CD14-positive monocyte (primary cell): ENCODE results near the gene TPRG1L. TPM values are rescaled to one million over a fixed set of nuclear protein-coding genes. Genes with fewer than 3 reads are reported as not detected.
A peak's percentile ranks its signal among the peaks of the same experiment; 100 is the strongest.
"Not testable (repeated sequence)": the region's sequence is repeated elsewhere in the genome, so short reads cannot be mapped to it uniquely, and the experiment has no call there.

Source experiments
- DNase-seq, 3 donors: peaks; one replicate each; pipeline ENCODE4 v3.0.0-alpha.2; 2011 to 2022
- H2AFZ ChIP-seq: 2 replicates; pipeline ENCODE4 v1.6.0; 2012; ENCODE audit warnings: mild to moderate bottlenecking, low read depth, low read length, inconsistent platforms; ENCODE audit not compliant: insufficient read depth, poor library complexity, severe bottlenecking
- H3K27ac ChIP-seq, 2 donors: 1 replicate in 1 of 2; 2 replicates in 1 of 2; pipeline ENCODE4 v1.5.1; 2012 to 2013; ENCODE audit warnings: low read length in 2 of 2, control low read depth in 1 of 2, inconsistent platforms in 1 of 2, low read depth in 1 of 2, mild to moderate bottlenecking in 1 of 2
- H3K27me3 ChIP-seq, 2 donors: one replicate each; pipeline versions ENCODE4 v1.6.0 to v1.6.1; 2011 to 2013; ENCODE audit warnings: low read length in 2 of 2; ENCODE audit not compliant: control insufficient read depth in 2 of 2, insufficient read depth in 2 of 2
- H3K36me3 ChIP-seq, 2 donors: replicated peaks in 1 of 2; 1 replicate in 1 of 2; 2 replicates in 1 of 2; pipeline versions ENCODE4 v1.5.1 to v1.6.1; 2012 to 2013; ENCODE audit warnings: low read length in 2 of 2, control low read depth in 1 of 2, inconsistent platforms in 1 of 2, mild to moderate bottlenecking in 1 of 2; ENCODE audit not compliant: insufficient read depth in 2 of 2, control insufficient read depth in 1 of 2
- H3K4me1 ChIP-seq, 2 donors: 1 replicate in 1 of 2; 2 replicates in 1 of 2; pipeline versions ENCODE4 v1.5.1 to v1.6.1; 2012 to 2013; ENCODE audit warnings: low read length in 2 of 2, control low read depth in 1 of 2, inconsistent platforms in 1 of 2, mild to moderate bottlenecking in 1 of 2, moderate library complexity in 1 of 2; ENCODE audit not compliant: insufficient read depth in 2 of 2, control insufficient read depth in 1 of 2
- H3K4me2 ChIP-seq: replicated peaks from 2 replicates; pipeline ENCODE3; 2012; ENCODE audit warnings: low read length, moderate library complexity, mild to moderate bottlenecking; ENCODE audit not compliant: poor library complexity, severe bottlenecking; ENCODE audit errors: extremely low read depth
- H3K4me3 ChIP-seq, 3 experiments: fragments of 200-600 bp in 1 of 3; sonication (generic) in 1 of 3; replicated peaks in 1 of 3; 1 replicate in 2 of 3; 2 replicates in 1 of 3; pipeline ENCODE4 v1.5.1; 2011 to 2013; ENCODE audit warnings: low read length in 3 of 3, mild to moderate bottlenecking in 3 of 3, control low read depth in 2 of 3, low read depth in 2 of 3, inconsistent platforms in 1 of 3, moderate library complexity in 1 of 3
- H3K79me2 ChIP-seq: 2 replicates; pipeline ENCODE4 v1.6.0; 2012; ENCODE audit warnings: mild to moderate bottlenecking, control low read depth, inconsistent platforms, low read length, moderate library complexity; ENCODE audit not compliant: insufficient read depth
- H3K9ac ChIP-seq: 2 replicates; pipeline ENCODE4 v1.6.0; 2017; ENCODE audit warnings: low read length, mild to moderate bottlenecking; ENCODE audit not compliant: insufficient read depth, poor library complexity, severe bottlenecking
- H3K9me3 ChIP-seq, 2 donors: replicated peaks in 1 of 2; 1 replicate in 1 of 2; 2 replicates in 1 of 2; pipeline versions ENCODE4 v1.5.1 to v1.6.1; 2012 to 2013; ENCODE audit warnings: low read length in 2 of 2, control low read depth in 1 of 2; ENCODE audit not compliant: control insufficient read depth in 1 of 2, insufficient read depth in 1 of 2
- H4K20me1 ChIP-seq: 2 replicates; pipeline ENCODE4 v1.6.0; 2012; ENCODE audit warnings: mild to moderate bottlenecking, low read length, control low read depth, moderate library complexity; ENCODE audit not compliant: insufficient read depth
- H3K27ac Mint-ChIP-seq, 7 donors: one replicate each; pipeline ENCODE4 v1.8.0; 2020; ENCODE audit warnings: mild to moderate bottlenecking in 7 of 7, mixed read lengths in 7 of 7, moderate library complexity in 6 of 7, inconsistent platforms in 2 of 7
- H3K27me3 Mint-ChIP-seq, 3 donors: one replicate each; pipeline ENCODE4 v1.8.0; 2021 to 2022; ENCODE audit warnings: low read depth in 3 of 3, mild to moderate bottlenecking in 3 of 3, mixed read lengths in 3 of 3, moderate library complexity in 3 of 3, inconsistent platforms in 1 of 3
- H3K36me3 Mint-ChIP-seq, 2 donors: one replicate each; pipeline ENCODE4 v1.8.0; 2020; ENCODE audit warnings: mixed read lengths in 2 of 2, inconsistent platforms in 1 of 2, mild to moderate bottlenecking in 1 of 2
- H3K4me1 Mint-ChIP-seq: one replicate; pipeline ENCODE4 v1.8.0; 2020; ENCODE audit warnings: mild to moderate bottlenecking, mixed read lengths
- H3K4me3 Mint-ChIP-seq, 2 donors: one replicate each; pipeline ENCODE4 v1.8.0; 2020; ENCODE audit warnings: mild to moderate bottlenecking in 2 of 2, mixed read lengths in 2 of 2, moderate library complexity in 1 of 2
- H3K9me3 Mint-ChIP-seq, 7 donors: one replicate each; pipeline ENCODE4 v1.8.0; 2020 to 2022; ENCODE audit warnings: mixed read lengths in 7 of 7, mild to moderate bottlenecking in 6 of 7, moderate library complexity in 6 of 7, inconsistent platforms in 2 of 7
- CTCF ChIP-seq: fragments of 200-600 bp; IDR thresholded peaks from one replicate; pipeline ENCODE4 v1.8.0; 2022; ENCODE audit warnings: antibody characterized with exemption, mild to moderate bottlenecking
- WGBS: methylation state at CpG from one replicate; pipeline ENCODE4 v1.1.5; 2013; ENCODE audit warnings: missing lambda C conversion rate; ENCODE audit not compliant: insufficient coverage; 5-methylcytosine and 5-hydroxymethylcytosine counted together
- intact Hi-C, 2 donors: fragments of 100-400 bp; cut with micrococcal nuclease; formaldehyde crosslinking; loops; one replicate each; pipeline versions ENCODE4 v1.15.0 to v1.15.1; 2023
- polyA plus RNA-seq, 3 donors: library from polyadenylated mRNA; depleted of rRNA in 1 of 3; unstranded in 2 of 3; stranded (reverse) in 1 of 3; fragments of 300-500 nt in 2 of 3; fragments of >200 nt in 1 of 3; fragmentation: Illumina TruSeq in 2 of 3; gene quantifications; 1 replicate in 2 of 3; 2 replicates in 1 of 3; pipeline ENCODE4 v1.2.3, GENCODE V29; 2012 to 2021

Gene TPRG1L
- polyA plus RNA-seq, 3 donors: 16.1 to 19.7 (median 18.5) TPM

GRCh38 chr1:3621151-3621671 is 3.6 kb upstream of the TPRG1L start:
- Mint-ChIP-seq H3K27me3 (peaks cover 2 to 22% (median 7%) of the 10 kb centered on the region in 3 donors), H3K4me1 (peaks cover 50% of the 10 kb centered on the region), H3K36me3 (peaks cover 9 to 11% of the 10 kb centered on the region in 2 donors)
- not testable (repeated sequence) for H2AFZ ChIP-seq, H3K9me3 ChIP-seq, H3K4me3 Mint-ChIP-seq, H3K4me3 ChIP-seq, H3K36me3 ChIP-seq, H3K4me2 ChIP-seq, H3K9me3 Mint-ChIP-seq, H3K27ac ChIP-seq, H3K27me3 ChIP-seq, H3K27ac Mint-ChIP-seq, H3K9ac ChIP-seq
- 50% methylated on average over 3 of the region's 15 CpGs for WGBS
- H3K4me1 ChIP-seq: peaks cover 37 to 46% of the 10 kb centered on the region in 2 donors
- peaks cover 18% of the 10 kb centered on the region for H3K79me2 ChIP-seq
- H4K20me1 ChIP-seq: peaks cover 17% of the 10 kb centered on the region
- peak; percentile 77 for TF ChIP-seq CTCF
- DNase-seq: peak in 2 of 3 donors; percentile 28 to 59
- intact Hi-C loops: loop anchor here in 1 of 2 donors (10.0 kb wide), 2 partner anchors 154 to 284 kb away; partner anchors contain the start of genes C1orf174 and SMIM1

- not testable (repeated sequence) for H3K4me3 Mint-ChIP-seq, H3K9me3 ChIP-seq, H3K36me3 ChIP-seq, H3K9me3 Mint-ChIP-seq, H3K9ac ChIP-seq, H3K27me3 ChIP-seq, H2AFZ ChIP-seq, H3K4me2 ChIP-seq, DNase-seq, H3K27ac ChIP-seq, H3K4me3 ChIP-seq
- H3K79me2 ChIP-seq: peaks cover 19% of the 10 kb centered on the region
- peak overlapping the region in 3 of 7 donors; percentile 47 to 77 (median 58) for H3K27ac Mint-ChIP-seq
- peaks cover 10 to 16% of the 10 kb centered on the region in 2 donors for H3K36me3 Mint-ChIP-seq
- peaks cover 17% of the 10 kb centered on the region for H4K20me1 ChIP-seq
- peaks cover 51% of the 10 kb centered on the region for H3K4me1 Mint-ChIP-seq
- H3K27me3 Mint-ChIP-seq: peaks cover 2 to 22% (median 6%) of the 10 kb centered on the region in 3 donors
- WGBS: no CpG with 5 or more reads among the region's 9 CpGs
- peaks cover 37 to 46% of the 10 kb centered on the region in 2 donors for H3K4me1 ChIP-seq
- intact Hi-C loops: loop anchor here in 1 of 2 donors (10.0 kb wide), 2 partner anchors 153 to 283 kb away; partner anchors contain the start of genes C1orf174 and SMIM1
Measured at GRCh38 chr1:3622102-3622501, 2.7 kb upstream of the TPRG1L start.
